B cell (primary cell): ENCODE measurements around the gene RPH3AL. TPM values are rescaled to one million over a fixed set of nuclear protein-coding genes. Genes with fewer than 3 reads are reported as not detected.
A peak's percentile ranks its signal among the peaks of the same experiment; 100 is the strongest.

Experiments
- ATAC-seq: fragments of 200-7000 bp; cut with Tn5 transposase; one replicate; pipeline ENCODE4 v1.10.0; 2021; ENCODE audit warnings: low read depth, mild to moderate bottlenecking, moderate number of reproducible peaks, moderate library complexity
- CTCF ChIA-PET: fragments of 350-600 bp; sonication (Branson Sonifier 250); formaldehyde crosslinking; loops from one replicate; lab custom pipeline; 2021; ENCODE audit warnings: antibody characterized with exemption, inconsistent platforms; lab: Charles Lee
- POLR2A ChIA-PET: fragments of 350-600 bp; sonication (Branson Sonifier 250); formaldehyde crosslinking; loops from one replicate; lab custom pipeline; 2021; ENCODE audit warnings: antibody characterized with exemption; lab: Charles Lee
- DNase-seq: peaks from one replicate; pipeline ENCODE4 v3.0.0; 2013
- H2AFZ ChIP-seq: 2 replicates; pipeline ENCODE4 v1.6.1; 2012; ENCODE audit warnings: mild to moderate bottlenecking, low read depth, low read length; ENCODE audit not compliant: insufficient read depth, poor library complexity, severe bottlenecking
- H3K27ac ChIP-seq, 2 donors: 1 replicate in 1 of 2; 2 replicates in 1 of 2; pipeline ENCODE4 v1.5.1; 2012 to 2013; ENCODE audit warnings: low read length in 2 of 2, mild to moderate bottlenecking in 2 of 2, moderate library complexity in 1 of 2
- H3K27me3 ChIP-seq, 4 experiments: fragments of 200-600 bp in 1 of 4; sonication (generic) in 1 of 4; replicated peaks in 1 of 4; 1 replicate in 2 of 4; 2 replicates in 2 of 4; pipeline versions ENCODE4 v1.6.1 to v1.7.0; 2013 to 2016; ENCODE audit warnings: low read length in 3 of 4, mild to moderate bottlenecking in 2 of 4, mixed read lengths in 1 of 4, moderate library complexity in 1 of 4; ENCODE audit not compliant: insufficient read depth in 4 of 4, control insufficient read depth in 3 of 4; ENCODE audit errors: control extremely low read depth in 1 of 4
- H3K36me3 ChIP-seq, 2 experiments: replicated peaks in 1 of 2; 1 replicate in 1 of 2; 2 replicates in 1 of 2; pipeline versions ENCODE4 v1.6.1 to v1.7.1; 2013; ENCODE audit warnings: low read length in 1 of 2; ENCODE audit not compliant: insufficient read depth in 2 of 2, control insufficient read depth in 1 of 2; ENCODE audit errors: control extremely low read depth in 1 of 2, extremely low read depth in 1 of 2
- H3K4me1 ChIP-seq, 2 donors: fragments of 200-600 bp in 1 of 2; sonication (generic) in 1 of 2; 1 replicate in 1 of 2; 2 replicates in 1 of 2; pipeline versions ENCODE4 v1.5.1 to v1.6.1; 2013 to 2017; ENCODE audit warnings: low read length in 2 of 2; ENCODE audit not compliant: control insufficient read depth in 2 of 2, insufficient read depth in 2 of 2
- H3K4me2 ChIP-seq: replicated peaks from 2 replicates; pipeline ENCODE3; 2012; ENCODE audit warnings: mild to moderate bottlenecking, low read depth, low read length; ENCODE audit not compliant: poor library complexity, severe bottlenecking
- H3K4me3 ChIP-seq, 5 experiments: fragments of 200-600 bp in 1 of 5; sonication (generic) in 1 of 5; 1 replicate in 3 of 5; 2 replicates in 2 of 5; pipeline versions ENCODE4 v1.5.1 to v1.7.0; 2011 to 2016; ENCODE audit warnings: low read length in 4 of 5, mild to moderate bottlenecking in 4 of 5, low read depth in 2 of 5, control low read depth in 1 of 5, moderate library complexity in 1 of 5; ENCODE audit not compliant: insufficient read depth in 1 of 5; ENCODE audit errors: control extremely low read depth in 1 of 5, extremely low read depth in 1 of 5
- H3K79me2 ChIP-seq: fragments of 200-600 bp; sonication (generic); one replicate; pipeline ENCODE4 v1.6.0; 2016; ENCODE audit warnings: low read length; ENCODE audit not compliant: control insufficient read depth, insufficient read depth
- H3K9ac ChIP-seq: fragments of 200-600 bp; sonication (generic); 2 replicates; pipeline ENCODE4 v1.6.1; 2017; ENCODE audit warnings: mild to moderate bottlenecking, low read length, moderate library complexity
- H3K9me3 ChIP-seq, 3 donors: one replicate each; pipeline versions ENCODE4 v1.6.1 to v1.7.1; 2013; ENCODE audit warnings: low read length in 2 of 3; ENCODE audit not compliant: control insufficient read depth in 2 of 3, insufficient read depth in 1 of 3; ENCODE audit errors: control extremely low read depth in 1 of 3
- H4K20me1 ChIP-seq: 2 replicates; pipeline ENCODE4 v1.6.0; 2012; ENCODE audit warnings: mild to moderate bottlenecking, low read length; ENCODE audit not compliant: insufficient read depth, control insufficient read depth, poor library complexity, severe bottlenecking
- H3K27ac Mint-ChIP-seq: one replicate; pipeline ENCODE4 v1.8.0; 2021; ENCODE audit warnings: mixed read lengths
- H3K27me3 Mint-ChIP-seq: one replicate; pipeline ENCODE4 v1.8.0; 2021; ENCODE audit warnings: mixed read lengths
- H3K4me1 Mint-ChIP-seq: one replicate; pipeline ENCODE4 v1.8.0; 2021; ENCODE audit warnings: mixed read lengths
- H3K4me3 Mint-ChIP-seq: one replicate; pipeline ENCODE4 v1.8.0; 2021; ENCODE audit warnings: mixed read lengths
- H3K9me3 Mint-ChIP-seq: one replicate; pipeline ENCODE4 v1.8.0; 2022; ENCODE audit warnings: mixed read lengths; ENCODE audit not compliant: insufficient read depth
- CTCF ChIP-seq: fragments of 200-600 bp; IDR thresholded peaks from one replicate; pipeline ENCODE4 v1.8.0; 2022; ENCODE audit warnings: antibody characterized with exemption, mild to moderate bottlenecking
- EZH2 ChIP-seq: IDR thresholded peaks from 2 replicates; pipeline ENCODE4 v1.6.1; 2012; ENCODE audit warnings: borderline replicate concordance, low read depth, mild to moderate bottlenecking, moderate library complexity, low read length; ENCODE audit not compliant: insufficient read depth, poor library complexity, severe bottlenecking
- WGBS: methylation state at CpG from one replicate; pipeline ENCODE4 v1.1.5; 2013; ENCODE audit warnings: missing lambda C conversion rate; ENCODE audit not compliant: insufficient coverage; 5-methylcytosine and 5-hydroxymethylcytosine counted together
- intact Hi-C: fragments of 100-400 bp; cut with micrococcal nuclease; formaldehyde crosslinking; loops from one replicate; pipeline ENCODE4 v1.10.0; 2022
- polyA plus RNA-seq: library from polyadenylated mRNA; depleted of rRNA; stranded (reverse); fragments of >200 nt; gene quantifications from 2 replicates; pipeline ENCODE4 v1.2.3, GENCODE V29; 2012
- total RNA-seq, 2 donors: library from RNA; stranded (reverse); fragments of 120-200 nt in 1 of 2; gene quantifications; 1 replicate in 1 of 2; 2 replicates in 1 of 2; pipeline versions ENCODE4 v1.2.3 to v1.2.4, GENCODE V29; 2013 to 2022

The RPH3AL gene
- total and polyA plus RNA-seq, 2 donors (not counting 1 experiment from before 2014, with no cell fraction given): 10.8 to 13.3 TPM

- peak overlapping the region; percentile 39 for H3K9ac ChIP-seq
- peak overlapping the region; percentile 92 for H3K4me2 ChIP-seq
- H3K4me3 ChIP-seq: peak overlapping the region in 4 of 5 experiments; percentile 21 to 60 (median 36)
- peak overlapping the region; percentile 89 for H3K4me3 Mint-ChIP-seq
- H2AFZ ChIP-seq: peak overlapping the region; percentile 66
- peaks cover 0 to 21% (median 2%) of the 10 kb centered on the region in 4 experiments for H3K27me3 ChIP-seq
- 10% methylated on average over 47 of the region's 57 CpGs for WGBS
- H3K27me3 Mint-ChIP-seq: peaks cover 19% of the 10 kb centered on the region
- peak overlapping the region; percentile 56 for H3K27ac Mint-ChIP-seq
- no peaks in the 10 kb centered on the region for H4K20me1 ChIP-seq
- DNase-seq (peak; percentile 77), ATAC-seq (peak; percentile 92)
- peaks cover 19% of the 10 kb centered on the region for H3K4me1 Mint-ChIP-seq
- intact Hi-C loops: loop anchor here (2.0 kb wide), 1 partner anchor 242 kb away; no protein-coding TSS in a partner anchor
- no peak overlapping the region for H3K27ac ChIP-seq
- peak; percentile 63 for TF ChIP-seq CTCF
- TF ChIP-seq EZH2: no peak
- ChIA-PET POLR2A (interaction anchor here (0.6 to 0.7 kb wide), 2 partner anchors 179 to 1228 kb away, joined by 3 to 6 read pairs; no protein-coding TSS in a partner anchor), CTCF (interaction anchor here (1.3 to 1.6 kb wide), 2 partner anchors 26 to 594 kb away, joined by 3 to 4 read pairs; no protein-coding TSS in a partner anchor)
- H3K9me3 Mint-ChIP-seq: no peaks in the 10 kb centered on the region
- peaks cover 0 to 6% (median 0%) of the 10 kb centered on the region in 3 donors for H3K9me3 ChIP-seq
- peaks cover 11 to 12% of the 10 kb centered on the region in 2 donors for H3K4me1 ChIP-seq
- H3K36me3 ChIP-seq: no peaks in the 10 kb centered on the region
- no peaks in the 10 kb centered on the region for H3K79me2 ChIP-seq
Measured at GRCh38 chr17:386141-386876, 33.7 kb upstream of the RPH3AL start.

- no peaks in the 10 kb centered on the region for H3K79me2 ChIP-seq
- 1% methylated on average over 34 of the region's 42 CpGs for WGBS
- H3K4me3 ChIP-seq: peak overlapping the region in 3 of 5 experiments; percentile 38 to 60 (median 38)
- H3K4me3 Mint-ChIP-seq: no peak overlapping the region
- H3K27me3 ChIP-seq: peaks cover 0 to 21% (median 2%) of the 10 kb centered on the region in 4 experiments
- intact Hi-C loops: loop anchor here (2.0 kb wide), 1 partner anchor 241 kb away; no protein-coding TSS in a partner anchor
- peaks cover 0 to 6% (median 0%) of the 10 kb centered on the region in 3 donors for H3K9me3 ChIP-seq
- H3K9me3 Mint-ChIP-seq: no peaks in the 10 kb centered on the region
- H3K4me1 ChIP-seq: peaks cover 11 to 12% of the 10 kb centered on the region in 2 donors
- peaks cover 19% of the 10 kb centered on the region for H3K27me3 Mint-ChIP-seq
- no peak overlapping the region for H3K27ac ChIP-seq
- H3K4me2 ChIP-seq: peak overlapping the region; percentile 92
- POLR2A ChIA-PET: interaction anchor here (0.6 kb wide), 1 partner anchor 1228 kb away, joined by 3 read pairs; no protein-coding TSS in a partner anchor
- CTCF ChIA-PET: interaction anchor here (1.3 kb wide), 1 partner anchor 595 kb away, joined by 3 read pairs; no protein-coding TSS in a partner anchor
- no peak for TF ChIP-seq EZH2
- H3K9ac ChIP-seq: peak overlapping the region; percentile 62
- no peaks in the 10 kb centered on the region for H3K36me3 ChIP-seq
- no peak for ATAC-seq
- no peaks in the 10 kb centered on the region for H4K20me1 ChIP-seq
- peak overlapping the region; percentile 66 for H2AFZ ChIP-seq
- no peak overlapping the region for H3K27ac Mint-ChIP-seq
- DNase-seq: no peak
- peaks cover 19% of the 10 kb centered on the region for H3K4me1 Mint-ChIP-seq
Measured at GRCh38 chr17:385836-386140, 33.2 kb upstream of the RPH3AL start.
